Prostate gland (tissue), 2 donors: Measurements from ENCODE around the gene PFAS. TPM values are rescaled to one million over a fixed set of nuclear protein-coding genes. Genes with fewer than 3 reads are reported as not detected.
"Not testable (repeated sequence)": the region's sequence is repeated elsewhere in the genome, so short reads cannot be mapped to it uniquely, and the experiment has no call there.

Source experiments
- DNase-seq: peaks from one replicate; pipeline ENCODE4 v3.0.0-alpha.2; 2019; ENCODE audit warnings: low spot score
- H3K27ac ChIP-seq, 2 donors: fragments of 200-600 bp; sonication (generic); 2 replicates each; pipeline ENCODE4 v1.5.1; 2017 to 2019
- H3K27me3 ChIP-seq: fragments of 200-600 bp; sonication (generic); replicated peaks from 2 replicates; pipeline ENCODE4 v1.5.1; 2019; ENCODE audit not compliant: insufficient read depth
- H3K36me3 ChIP-seq, 2 donors: fragments of 200-600 bp; sonication (generic); 1 replicate in 1 of 2; 2 replicates in 1 of 2; pipeline versions ENCODE4 v1.5.1 to v1.8.1; 2017 to 2019
- H3K4me1 ChIP-seq: fragments of 200-600 bp; sonication (generic); replicated peaks from 2 replicates; pipeline ENCODE4 v1.5.1; 2019
- H3K4me3 ChIP-seq, 2 donors: fragments of 200-600 bp; sonication (generic); 2 replicates each; pipeline ENCODE4 v1.5.1; 2017 to 2019
- H3K9me3 ChIP-seq: fragments of 200-600 bp; sonication (generic); 2 replicates; pipeline ENCODE4 v1.5.1; 2017
- POLR2A ChIP-seq: fragments of 450-650 bp; IDR thresholded peaks from one replicate; pipeline ENCODE4 v1.6.1; 2016; ENCODE audit warnings: antibody characterized with exemption, mild to moderate bottlenecking
- POLR2AphosphoS5 ChIP-seq: sonication (generic); formaldehyde crosslinking; IDR thresholded peaks from one replicate; pipeline ENCODE4 v1.6.1; 2017; ENCODE audit warnings: antibody characterized with exemption
- WGBS: methylation state at CpG from one replicate; pipeline ENCODE4 v1.1.5; 2018; 5-methylcytosine and 5-hydroxymethylcytosine counted together
- intact Hi-C: fragments of 100-400 bp; cut with DNase I; formaldehyde crosslinking; loops from one replicate; pipeline ENCODE4 v1.14.2; 2022
- total RNA-seq, 2 donors: library from RNA; depleted of rRNA; stranded (reverse); fragments of >200 nt; gene quantifications; one replicate each; pipeline ENCODE4 v1.1.0, GENCODE V29; 2016
- TF ChIP-seq, protein P1 (sequence below), 4 experiments: fragments of 200-600 bp in 2 of 4; fragments of 450-650 bp in 2 of 4; sonication (generic) in 2 of 4; IDR thresholded peaks; 1 replicate in 3 of 4; 2 replicates in 1 of 4; pipeline ENCODE4 v1.5.1; 2016 to 2019; ENCODE audit warnings: antibody characterized with exemption in 4 of 4, mild to moderate bottlenecking in 2 of 4, moderate library complexity in 2 of 4

The PFAS gene
- total RNA-seq, 2 donors from 2014 or later = 17.0 to 29.0 TPM

DNA sequence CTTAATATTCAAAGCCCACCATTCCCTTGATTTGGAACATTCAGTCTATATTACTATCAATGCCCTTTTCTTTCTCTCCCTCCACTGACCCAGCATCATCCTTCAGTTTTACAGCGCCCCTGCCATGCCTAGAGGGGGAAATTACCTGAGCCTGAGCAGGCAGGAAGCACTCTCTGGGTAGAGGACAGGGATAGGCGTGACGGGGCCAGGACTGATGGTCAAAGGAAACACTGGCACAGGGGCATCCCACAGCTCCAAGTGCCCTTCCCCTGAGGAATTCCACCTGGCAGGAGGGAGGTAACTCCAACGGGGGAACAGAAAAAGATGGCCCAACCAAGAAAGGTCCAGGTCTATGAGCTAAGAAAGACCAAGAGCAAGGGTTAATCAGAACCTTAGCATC, 11.2 kb upstream of the PFAS start:
- no peaks in the 10 kb centered on the region for H3K27me3 ChIP-seq
- H3K36me3 ChIP-seq = peaks cover 17 to 21% of the 10 kb centered on the region in 2 donors
- no peaks in the 10 kb centered on the region for H3K9me3 ChIP-seq
- intact Hi-C loops = no loop called here
- 81% methylated on average over 4 of the region's 4 CpGs for WGBS
- DNase-seq = no peak
- no peak overlapping the region for H3K27ac ChIP-seq
- no peak overlapping the region for H3K4me3 ChIP-seq
- TF ChIP-seq, protein P1, sequence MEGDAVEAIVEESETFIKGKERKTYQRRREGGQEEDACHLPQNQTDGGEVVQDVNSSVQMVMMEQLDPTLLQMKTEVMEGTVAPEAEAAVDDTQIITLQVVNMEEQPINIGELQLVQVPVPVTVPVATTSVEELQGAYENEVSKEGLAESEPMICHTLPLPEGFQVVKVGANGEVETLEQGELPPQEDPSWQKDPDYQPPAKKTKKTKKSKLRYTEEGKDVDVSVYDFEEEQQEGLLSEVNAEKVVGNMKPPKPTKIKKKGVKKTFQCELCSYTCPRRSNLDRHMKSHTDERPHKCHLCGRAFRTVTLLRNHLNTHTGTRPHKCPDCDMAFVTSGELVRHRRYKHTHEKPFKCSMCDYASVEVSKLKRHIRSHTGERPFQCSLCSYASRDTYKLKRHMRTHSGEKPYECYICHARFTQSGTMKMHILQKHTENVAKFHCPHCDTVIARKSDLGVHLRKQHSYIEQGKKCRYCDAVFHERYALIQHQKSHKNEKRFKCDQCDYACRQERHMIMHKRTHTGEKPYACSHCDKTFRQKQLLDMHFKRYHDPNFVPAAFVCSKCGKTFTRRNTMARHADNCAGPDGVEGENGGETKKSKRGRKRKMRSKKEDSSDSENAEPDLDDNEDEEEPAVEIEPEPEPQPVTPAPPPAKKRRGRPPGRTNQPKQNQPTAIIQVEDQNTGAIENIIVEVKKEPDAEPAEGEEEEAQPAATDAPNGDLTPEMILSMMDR (IDR thresholded peaks at IDR 0.05) = no peak
- TF ChIP-seq POLR2AphosphoS5 (no peak), POLR2A (no peak)
- H3K4me1 ChIP-seq = no peaks in the 10 kb centered on the region

DNA sequence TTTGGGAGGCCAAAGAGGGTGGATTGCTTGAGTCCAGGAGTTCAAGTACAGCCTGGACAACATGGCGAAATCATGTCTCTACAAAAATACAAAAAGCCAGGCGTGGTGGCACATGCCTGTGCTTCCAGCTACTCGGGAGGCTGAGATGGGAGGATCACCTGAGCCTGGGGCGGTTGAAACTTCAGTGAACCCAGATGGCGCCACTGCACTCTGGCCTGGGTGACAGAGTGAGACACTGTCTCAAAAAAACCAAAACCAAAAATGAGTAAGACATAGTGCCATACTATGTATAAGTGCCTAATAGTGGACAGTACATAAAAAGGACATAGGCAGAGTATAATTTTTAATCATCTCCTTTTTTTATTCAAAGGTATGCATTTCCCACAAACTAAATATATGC, 5.3 kb upstream of the PFAS start:
- no peak for DNase-seq
- Histone ChIP-seq H3K27me3 (no peaks in the 10 kb centered on the region), H3K36me3 (no peaks in the 10 kb centered on the region), H3K9me3 (no peaks in the 10 kb centered on the region), H3K4me3 (no peak overlapping the region), H3K4me1 (no peaks in the 10 kb centered on the region), H3K27ac (no peak overlapping the region)
- TF ChIP-seq POLR2AphosphoS5 (no peak), POLR2A (no peak)
- TF ChIP-seq, protein P1 (IDR thresholded peaks at IDR 0.05) = no peak
- WGBS = 90% methylated on average over 5 of the region's 5 CpGs
- intact Hi-C loops = no loop called here

DNA sequence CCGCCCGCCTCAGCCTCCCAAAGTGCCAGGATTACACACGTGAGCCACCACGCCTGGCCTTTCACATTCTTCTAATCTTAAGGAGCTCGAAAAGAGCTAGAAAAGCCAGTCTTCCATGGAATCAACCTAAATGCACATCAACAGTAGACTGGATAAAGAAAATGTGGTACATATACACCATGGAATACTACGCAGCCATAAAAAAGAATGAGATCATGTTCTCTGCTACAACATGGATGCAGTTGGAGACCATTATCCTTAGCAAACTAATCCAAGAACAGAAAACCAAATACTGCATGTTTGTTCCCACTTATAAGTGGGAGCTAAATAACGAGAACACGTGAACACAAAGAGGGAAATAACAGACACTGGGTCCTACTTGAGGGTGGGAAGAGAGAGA, 4.3 kb upstream of the PFAS start:
- no peak overlapping the region for H3K4me3 ChIP-seq
- intact Hi-C loops = loop anchor here (5.0 kb wide), 1 partner anchor 43 kb away; the partner anchor contains the start of gene RANGRF
- H3K36me3 ChIP-seq = no peaks in the 10 kb centered on the region
- no peaks in the 10 kb centered on the region for H3K9me3 ChIP-seq
- H3K4me1 ChIP-seq = no peaks in the 10 kb centered on the region
- no peak for DNase-seq
- no peak overlapping the region for H3K27ac ChIP-seq
- TF ChIP-seq POLR2A (no peak), POLR2AphosphoS5 (no peak)
- TF ChIP-seq, protein P1 (IDR thresholded peaks at IDR 0.05) = no peak
- H3K27me3 ChIP-seq = no peaks in the 10 kb centered on the region
- 96% methylated on average over 8 of the region's 8 CpGs for WGBS

DNA sequence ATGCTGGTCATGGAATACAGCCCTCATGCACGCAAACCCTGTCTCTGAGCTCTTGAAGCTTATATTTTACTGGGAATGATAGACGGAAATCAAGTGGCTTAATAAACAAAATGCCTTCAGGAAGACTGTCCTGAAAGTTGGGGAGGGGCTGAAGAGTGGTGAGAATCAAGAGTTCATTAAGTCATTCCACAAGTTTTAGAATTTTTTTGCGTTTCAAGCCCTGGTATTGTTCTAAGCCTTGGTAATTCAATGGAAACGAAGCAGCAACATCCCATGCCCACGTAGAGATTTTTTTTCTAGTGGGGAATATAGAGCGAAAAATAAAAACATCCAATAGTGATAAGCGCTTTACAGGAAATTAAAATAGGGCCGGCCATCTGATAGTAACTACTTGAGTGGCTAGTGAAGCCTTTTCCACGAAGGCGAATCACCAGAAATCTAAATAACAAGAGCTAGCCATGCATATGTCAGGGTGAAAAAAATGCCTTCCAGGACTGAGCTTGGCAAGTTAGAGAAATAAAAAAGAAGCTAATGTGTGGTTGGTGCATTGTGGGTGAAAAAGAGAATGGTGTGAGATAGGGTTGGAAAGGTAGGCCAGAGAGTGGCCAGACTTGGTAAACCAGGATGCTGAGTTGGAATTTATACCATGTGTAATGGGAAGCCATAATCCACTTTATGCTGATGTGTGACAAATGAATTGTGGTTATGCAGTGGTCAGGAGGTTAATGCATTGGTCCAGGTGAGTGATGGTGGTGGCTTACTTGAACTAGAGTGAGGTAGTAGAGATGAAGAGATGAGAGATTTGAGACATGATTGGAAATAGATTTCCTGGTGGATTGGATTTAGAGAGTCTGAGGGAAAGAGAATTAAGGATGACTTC, 772 bp downstream of the PFAS start:
- intact Hi-C loops = loop anchor here (2.0 to 5.0 kb wide), 2 partner anchors 23 to 37 kb away; partner anchors contain the start of gene RANGRF
- H3K4me3 ChIP-seq = peak overlapping the region; percentile 59 to 62
- H3K27ac ChIP-seq = peak overlapping the region; percentile 98 to 99
- H3K36me3 ChIP-seq = no peaks in the 10 kb centered on the region
- H3K9me3 ChIP-seq = no peaks in the 10 kb centered on the region
- 11% methylated on average over 10 of the region's 10 CpGs for WGBS
- no peaks in the 10 kb centered on the region for H3K4me1 ChIP-seq
- no peak for TF ChIP-seq POLR2A
- TF ChIP-seq, protein P1 (IDR thresholded peaks at IDR 0.05) = no peak
- TF ChIP-seq POLR2AphosphoS5 = no peak
- DNase-seq = no peak
- H3K27me3 ChIP-seq = no peaks in the 10 kb centered on the region

DNA sequence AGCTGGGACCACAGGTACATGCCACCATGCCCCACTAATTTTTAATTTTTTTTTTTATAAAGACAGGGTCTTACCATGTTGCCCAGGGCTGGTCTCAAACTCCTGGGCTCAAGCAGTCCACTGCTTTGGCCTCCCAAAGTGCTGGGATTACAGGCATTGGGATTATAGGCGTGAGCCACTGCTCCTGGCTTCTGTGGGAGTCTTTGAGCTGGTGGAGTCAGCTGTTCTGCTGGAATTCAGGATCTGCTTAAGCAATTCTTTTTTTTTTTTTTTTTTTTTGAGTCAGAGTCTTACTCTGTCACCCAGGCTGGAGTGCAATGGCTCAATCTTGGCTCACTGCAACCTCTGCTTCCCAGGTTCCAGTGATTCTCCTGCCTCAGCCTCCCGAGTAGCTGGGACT, 2.3 kb downstream of the PFAS start:
- H3K27ac ChIP-seq, intact Hi-C loops, DNase-seq, H3K4me3 ChIP-seq, H3K4me1 ChIP-seq, H3K9me3 ChIP-seq, H3K36me3 ChIP-seq, H3K27me3 ChIP-seq: not testable (repeated sequence)
- WGBS = 91% methylated on average over 2 of the region's 2 CpGs
